Kidney glomerular epithelial cell (primary cell): ENCODE results near the gene ENGASE.

ENCODE experiments used
- DNase-seq: peaks from one replicate; lab custom pipeline; 2025; lab: John Stamatoyannopoulos, UW

Gene ENGASE

DNA sequence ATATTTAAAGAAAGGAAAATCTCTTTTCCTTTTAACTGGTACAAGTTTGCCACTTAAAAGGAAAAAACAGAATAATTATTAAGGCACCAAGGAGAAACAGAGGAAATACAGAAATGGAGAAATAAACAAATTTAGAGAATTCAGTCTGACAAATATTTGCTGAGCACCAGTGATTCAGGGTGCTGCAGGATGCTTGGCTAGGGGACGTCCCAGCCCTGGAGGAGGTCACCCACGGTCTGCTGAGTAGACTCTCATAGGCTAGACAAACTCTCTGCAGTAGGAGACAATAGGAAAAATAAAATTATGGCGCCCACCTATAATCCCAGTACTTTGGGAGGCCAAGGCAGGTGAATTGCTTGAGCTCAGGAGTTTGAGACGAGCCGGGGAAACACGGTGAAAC lies 34.7 kb upstream of the ENGASE start:
- no peak for DNase-seq

DNA sequence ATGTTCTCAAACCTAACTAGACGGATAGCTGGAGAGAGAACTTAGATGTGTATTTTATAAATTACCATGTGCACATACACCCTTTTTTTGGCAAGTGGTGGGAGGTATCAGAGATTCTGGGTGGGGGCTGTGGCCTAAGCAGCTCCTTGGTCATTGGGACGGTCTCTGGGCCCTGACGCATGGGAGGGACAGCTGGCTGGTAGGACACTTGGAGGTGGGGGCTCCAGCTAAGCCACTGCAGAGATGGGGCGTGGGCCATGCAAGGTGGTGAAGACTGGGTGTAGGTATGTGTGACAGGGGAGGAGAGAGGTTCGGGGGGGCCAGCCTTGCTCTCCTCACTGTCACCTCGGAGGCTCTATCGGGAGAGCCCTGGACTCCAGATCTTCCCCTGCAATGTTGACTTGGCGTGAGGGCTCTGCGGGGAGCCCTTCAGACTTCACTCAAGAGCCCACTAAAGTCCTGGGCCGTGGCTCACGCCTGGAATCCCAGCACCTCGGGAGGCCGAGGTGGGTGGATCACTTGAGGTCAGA lies 33.5 kb upstream of the ENGASE start:
- no peak for DNase-seq

DNA sequence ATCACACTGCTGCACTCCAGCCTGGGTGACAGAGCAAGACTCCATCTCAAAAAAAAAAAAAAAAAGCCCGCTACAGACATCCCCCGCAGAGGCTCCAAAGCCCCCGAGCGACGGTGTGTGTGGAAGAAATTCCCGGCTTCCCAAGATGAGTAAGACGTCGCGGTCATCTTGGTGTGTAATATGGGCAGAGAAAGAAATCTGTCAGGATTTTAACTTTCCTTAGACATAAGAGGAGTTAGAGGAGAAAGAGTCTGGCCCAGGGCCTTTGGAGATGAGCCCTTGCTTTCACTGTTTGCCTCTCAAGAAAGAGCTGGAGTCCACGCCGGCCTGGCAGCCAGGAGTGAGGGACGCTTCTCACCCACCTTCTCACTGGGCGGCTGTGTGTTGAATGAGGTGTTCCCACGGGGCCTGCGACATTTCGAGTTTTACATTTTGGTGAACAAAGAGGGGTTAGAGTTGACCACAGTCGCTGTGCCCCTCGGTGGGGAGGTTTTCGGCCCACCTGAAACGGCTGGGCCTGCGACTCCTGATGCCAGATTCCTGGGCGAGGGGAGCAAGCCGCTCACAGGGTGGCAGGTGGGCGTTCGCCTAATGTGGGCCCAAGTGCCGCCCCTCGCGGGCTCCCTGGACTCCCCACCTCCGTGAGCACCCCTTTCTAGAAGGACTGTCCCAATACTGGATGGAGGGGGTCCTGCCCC lies 32.8 kb upstream of the ENGASE start:
- DNase-seq: no peak

DNA sequence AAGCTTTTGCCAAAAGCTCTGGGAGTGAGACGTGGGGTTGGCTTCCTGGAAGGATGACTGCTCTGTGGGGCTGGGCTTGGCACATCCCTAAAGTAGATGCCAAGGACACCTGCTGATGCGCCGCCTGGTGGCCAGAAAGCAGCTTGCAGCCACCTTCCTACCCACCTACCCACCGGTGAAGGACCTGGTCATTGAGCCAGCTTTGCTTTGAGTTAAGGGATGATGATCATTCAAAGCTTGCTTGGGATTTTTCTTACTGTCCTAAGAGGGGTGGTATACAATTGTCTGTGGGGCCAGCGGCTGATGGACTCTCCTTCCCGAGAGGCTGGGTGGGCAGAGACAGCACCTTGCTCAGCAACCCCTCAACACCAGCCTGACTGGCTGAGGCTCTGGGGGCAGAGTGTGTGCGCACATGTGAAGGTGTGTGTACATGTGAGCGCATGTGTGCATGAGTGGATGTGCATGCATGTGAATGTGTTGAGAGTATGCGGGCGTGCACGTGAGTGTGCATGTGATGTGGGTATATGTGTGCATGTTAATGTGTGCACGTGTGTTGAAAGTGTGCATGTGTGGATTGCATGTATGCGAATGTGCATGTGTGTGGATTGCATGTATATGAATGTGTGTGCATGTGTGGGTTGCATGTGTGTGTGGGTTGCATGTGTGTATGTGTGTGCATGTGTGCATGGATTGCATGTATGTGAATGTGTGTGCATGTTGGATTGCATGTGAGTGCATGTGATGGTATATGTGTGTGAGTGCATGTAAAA lies 32.0 kb upstream of the ENGASE start:
- DNase-seq: no peak

DNA sequence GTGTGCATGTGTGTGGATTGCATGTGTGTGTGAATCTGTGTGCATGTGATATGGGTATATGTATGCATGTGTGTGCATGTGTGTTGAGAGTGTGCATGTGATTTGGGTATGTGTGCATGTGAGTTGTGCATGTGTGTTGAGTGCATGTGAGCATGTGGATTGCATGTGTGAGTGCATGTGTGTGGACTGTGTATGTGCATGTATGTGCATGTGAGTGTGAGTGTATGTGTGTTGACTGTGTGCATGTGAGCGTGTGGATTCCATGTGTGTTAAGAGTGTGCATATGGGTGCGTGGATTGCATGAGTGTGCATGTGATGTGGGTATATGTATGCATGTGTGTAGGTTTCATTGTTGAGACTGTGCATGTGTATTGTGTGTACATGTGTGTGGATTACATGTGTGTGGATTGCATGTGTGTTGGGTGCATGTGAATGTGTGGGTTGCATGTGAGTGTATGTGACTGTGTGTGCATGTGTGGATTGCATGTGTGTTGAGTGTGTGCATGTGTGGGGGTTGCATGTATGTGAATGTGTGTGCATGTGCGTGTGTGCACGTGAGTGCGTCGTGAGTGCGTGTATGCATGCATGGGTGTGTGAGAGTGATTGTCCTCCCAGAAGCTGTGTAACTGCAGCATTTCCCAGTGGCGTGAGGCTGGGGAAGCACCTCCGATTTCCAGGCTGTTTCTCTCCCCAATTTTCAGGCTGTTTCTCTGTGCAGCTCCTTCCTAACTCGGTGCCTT lies 31.3 kb upstream of the ENGASE start:
- DNase-seq: no peak

DNA sequence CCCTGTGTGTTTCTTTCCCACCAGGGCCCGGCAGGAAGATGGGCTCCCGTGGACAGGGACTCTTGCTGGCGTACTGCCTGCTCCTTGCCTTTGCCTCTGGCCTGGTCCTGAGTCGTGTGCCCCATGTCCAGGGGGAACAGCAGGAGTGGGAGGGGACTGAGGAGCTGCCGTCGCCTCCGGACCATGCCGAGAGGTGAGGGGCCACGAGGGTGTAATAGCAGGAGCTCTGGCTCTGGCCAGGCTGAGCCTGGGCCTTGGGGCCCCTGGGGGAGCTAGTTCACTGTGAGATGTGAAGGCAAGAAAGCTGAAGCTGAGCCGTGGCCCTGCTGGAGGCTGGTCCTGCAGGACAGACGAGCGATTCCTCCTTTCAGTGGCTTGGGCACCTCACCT lies 30.7 kb upstream of the ENGASE start:
- DNase-seq: no peak

DNA sequence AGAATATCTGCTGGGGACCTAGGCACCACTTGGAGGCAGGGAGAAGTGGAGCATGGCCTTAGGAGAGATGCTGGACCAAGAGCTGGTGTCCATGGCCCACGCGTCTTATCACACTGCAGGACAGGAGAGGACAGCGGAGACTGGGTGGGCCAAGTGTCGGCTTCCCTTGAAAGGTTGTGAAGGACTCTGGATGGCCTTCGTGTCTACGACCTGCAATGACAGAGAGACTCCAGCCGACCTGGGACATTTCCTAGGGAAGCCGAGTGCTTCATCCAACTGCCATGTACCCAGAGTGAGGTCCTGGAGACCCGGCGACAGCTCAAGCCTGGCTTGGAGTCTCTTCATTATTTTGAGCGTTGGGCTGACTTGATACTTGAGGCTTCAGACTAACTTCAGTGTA lies 30.2 kb upstream of the ENGASE start:
- DNase-seq: no peak

DNA sequence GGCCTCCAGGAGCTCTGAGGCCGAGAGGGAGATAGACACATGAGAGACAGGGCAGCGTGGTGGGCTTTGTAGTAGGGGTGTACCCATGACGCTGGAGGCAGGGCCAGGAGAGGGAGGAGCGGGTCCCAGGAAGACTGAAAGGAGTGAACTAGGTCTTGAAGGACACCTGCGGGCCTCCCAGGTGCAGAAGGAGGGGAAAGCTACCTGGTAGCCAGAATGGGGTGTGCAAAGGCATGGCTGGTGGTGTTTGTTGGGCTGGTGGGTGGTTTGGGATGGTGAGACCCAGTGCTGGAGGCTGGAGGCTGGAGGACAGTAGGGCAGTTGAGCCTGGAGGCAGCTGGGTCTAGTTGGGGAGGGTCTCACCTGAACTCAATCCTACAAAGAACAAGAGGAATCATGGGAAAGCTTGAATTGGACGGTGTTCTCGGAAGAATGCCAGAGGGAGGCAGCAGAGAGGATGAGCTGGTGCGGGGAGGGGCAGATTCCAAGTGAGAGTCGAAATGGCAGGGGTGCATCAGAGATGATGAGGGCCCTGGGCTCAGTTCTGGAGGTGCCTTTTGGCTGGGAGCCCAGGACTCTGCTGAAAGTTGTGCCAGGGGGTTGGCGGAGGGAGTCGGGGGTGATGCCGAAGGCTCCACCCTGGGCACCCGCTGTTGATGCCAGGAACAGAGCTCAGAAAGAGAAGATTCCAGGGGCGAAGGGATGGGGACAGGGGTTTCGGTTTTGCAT lies 29.5 kb upstream of the ENGASE start:
- DNase-seq: no peak

DNA sequence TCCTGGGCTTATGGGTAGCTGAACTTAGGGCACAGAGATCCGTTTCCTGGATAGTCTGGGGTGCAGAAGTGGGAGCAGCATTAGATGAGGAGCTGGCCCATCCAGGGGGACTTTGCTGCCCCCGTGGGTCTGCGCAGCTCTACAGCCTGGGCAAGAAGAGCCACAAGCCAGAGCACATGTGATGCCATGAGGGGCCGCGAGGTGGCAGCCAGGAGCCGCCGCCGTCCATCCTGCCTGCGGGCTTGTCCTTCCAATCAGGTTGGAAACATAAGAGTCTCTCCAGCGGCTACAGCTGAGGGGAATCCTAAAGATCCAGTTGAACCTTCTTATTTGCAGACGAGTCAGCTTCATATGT lies 28.8 kb upstream of the ENGASE start:
- peak; percentile 21 for DNase-seq

DNA sequence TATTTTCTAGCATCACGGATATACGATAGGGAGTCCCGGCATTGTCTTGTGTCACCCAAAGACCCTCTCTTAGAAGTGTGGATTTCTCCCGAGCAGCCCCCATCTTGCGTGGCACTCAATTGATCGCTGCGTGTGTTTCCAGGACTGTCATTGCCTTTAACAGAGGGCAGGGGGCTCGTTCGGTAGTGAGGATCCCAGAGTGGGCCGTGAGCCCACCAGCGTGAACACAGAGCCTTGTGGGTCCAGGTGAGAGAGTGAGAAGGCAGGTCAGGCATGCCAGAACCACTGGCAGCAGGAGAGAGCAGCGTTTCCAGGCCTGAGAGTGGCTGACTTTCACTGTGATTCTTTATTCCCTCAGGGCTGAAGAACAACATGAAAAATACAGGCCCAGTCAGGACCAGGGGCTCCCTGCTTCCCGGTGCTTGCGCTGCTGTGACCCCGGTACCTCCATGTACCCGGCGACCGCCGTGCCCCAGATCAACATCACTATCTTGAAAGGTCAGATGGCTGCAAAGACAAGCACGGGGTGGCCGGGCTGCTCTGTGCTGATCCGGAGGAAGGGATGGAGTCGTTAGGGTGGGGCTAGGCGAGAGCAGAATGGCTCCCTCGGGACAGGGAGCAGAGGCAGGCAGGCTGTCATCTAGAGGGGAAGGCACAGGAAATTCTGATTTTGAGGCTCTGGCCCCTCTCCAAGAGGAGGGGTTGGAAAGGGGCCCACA lies 28.3 kb upstream of the ENGASE start:
- DNase-seq: no peak

DNA sequence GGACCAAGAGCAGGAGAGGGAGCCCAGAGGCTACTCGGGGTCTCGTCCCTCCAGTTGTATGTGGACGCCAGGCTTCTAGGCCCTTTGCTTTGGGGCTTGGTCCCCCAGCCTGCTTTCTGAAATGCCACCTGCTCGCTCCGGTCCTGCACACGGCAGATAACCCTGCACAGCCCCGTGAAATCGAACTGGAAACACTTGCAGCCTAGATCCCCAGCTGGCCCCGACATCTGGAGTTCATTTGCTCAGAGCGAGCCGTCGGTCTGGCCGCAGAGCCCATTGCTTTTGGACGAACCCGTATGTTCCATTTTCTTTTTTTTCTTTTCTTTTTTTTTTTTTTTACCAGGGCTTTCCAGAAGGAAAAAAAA lies 27.7 kb upstream of the ENGASE start:
- no peak for DNase-seq

DNA sequence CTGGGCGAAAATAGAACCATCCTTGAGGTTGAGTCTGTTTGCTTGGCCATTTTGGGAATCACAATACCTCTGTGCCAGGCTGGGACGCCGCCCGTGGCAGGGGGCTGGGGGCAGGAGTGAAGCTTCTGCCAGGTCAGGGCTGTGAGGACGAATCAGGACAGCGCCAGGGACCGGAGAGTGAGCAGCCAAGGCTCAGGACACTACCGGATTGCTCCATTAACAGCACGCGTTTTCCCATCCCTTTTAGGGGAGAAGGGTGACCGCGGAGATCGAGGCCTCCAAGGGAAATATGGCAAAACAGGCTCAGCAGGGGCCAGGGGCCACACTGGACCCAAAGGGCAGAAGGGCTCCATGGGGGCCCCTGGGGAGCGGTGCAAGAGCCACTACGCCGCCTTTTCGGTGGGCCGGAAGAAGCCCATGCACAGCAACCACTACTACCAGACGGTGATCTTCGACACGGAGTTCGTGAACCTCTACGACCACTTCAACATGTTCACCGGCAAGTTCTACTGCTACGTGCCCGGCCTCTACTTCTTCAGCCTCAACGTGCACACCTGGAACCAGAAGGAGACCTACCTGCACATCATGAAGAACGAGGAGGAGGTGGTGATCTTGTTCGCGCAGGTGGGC lies 27.2 kb upstream of the ENGASE start:
- no peak for DNase-seq

DNA sequence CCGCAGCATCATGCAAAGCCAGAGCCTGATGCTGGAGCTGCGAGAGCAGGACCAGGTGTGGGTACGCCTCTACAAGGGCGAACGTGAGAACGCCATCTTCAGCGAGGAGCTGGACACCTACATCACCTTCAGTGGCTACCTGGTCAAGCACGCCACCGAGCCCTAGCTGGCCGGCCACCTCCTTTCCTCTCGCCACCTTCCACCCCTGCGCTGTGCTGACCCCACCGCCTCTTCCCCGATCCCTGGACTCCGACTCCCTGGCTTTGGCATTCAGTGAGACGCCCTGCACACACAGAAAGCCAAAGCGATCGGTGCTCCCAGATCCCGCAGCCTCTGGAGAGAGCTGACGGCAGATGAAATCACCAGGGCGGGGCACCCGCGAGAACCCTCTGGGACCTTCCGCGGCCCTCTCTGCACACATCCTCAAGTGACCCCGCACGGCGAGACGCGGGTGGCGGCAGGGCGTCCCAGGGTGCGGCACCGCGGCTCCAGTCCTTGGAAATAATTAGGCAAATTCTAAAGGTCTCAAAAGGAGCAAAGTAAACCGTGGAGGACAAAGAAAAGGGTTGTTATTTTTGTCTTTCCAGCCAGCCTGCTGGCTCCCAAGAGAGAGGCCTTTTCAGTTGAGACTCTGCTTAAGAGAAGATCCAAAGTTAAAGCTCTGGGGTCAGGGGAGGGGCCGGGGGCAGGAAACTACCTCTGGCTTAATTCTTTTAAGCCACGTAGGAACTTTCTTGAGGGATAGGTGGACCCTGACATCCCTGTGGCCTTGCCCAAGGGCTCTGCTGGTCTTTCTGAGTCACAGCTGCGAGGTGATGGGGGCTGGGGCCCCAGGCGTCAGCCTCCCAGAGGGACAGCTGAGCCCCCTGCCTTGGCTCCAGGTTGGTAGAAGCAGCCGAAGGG lies 26.4 kb upstream of the ENGASE start:
- no peak for DNase-seq

DNA sequence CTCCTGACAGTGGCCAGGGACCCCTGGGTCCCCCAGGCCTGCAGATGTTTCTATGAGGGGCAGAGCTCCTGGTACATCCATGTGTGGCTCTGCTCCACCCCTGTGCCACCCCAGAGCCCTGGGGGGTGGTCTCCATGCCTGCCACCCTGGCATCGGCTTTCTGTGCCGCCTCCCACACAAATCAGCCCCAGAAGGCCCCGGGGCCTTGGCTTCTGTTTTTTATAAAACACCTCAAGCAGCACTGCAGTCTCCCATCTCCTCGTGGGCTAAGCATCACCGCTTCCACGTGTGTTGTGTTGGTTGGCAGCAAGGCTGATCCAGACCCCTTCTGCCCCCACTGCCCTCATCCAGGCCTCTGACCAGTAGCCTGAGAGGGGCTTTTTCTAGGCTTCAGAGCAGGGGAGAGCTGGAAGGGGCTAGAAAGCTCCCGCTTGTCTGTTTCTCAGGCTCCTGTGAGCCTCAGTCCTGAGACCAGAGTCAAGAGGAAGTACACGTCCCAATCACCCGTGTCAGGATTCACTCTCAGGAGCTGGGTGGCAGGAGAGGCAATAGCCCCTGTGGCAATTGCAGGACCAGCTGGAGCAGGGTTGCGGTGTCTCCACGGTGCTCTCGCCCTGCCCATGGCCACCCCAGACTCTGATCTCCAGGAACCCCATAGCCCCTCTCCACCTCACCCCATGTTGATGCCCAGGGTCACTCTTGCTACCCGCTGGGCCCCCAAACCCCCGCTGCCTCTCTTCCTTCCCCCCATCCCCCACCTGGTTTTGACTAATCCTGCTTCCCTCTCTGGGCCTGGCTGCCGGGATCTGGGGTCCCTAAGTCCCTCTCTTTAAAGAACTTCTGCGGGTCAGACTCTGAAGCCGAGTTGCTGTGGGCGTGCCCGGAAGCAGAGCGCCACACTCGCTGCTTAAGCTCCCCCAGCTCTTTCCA lies 25.5 kb upstream of the ENGASE start:
- no peak for DNase-seq

DNA sequence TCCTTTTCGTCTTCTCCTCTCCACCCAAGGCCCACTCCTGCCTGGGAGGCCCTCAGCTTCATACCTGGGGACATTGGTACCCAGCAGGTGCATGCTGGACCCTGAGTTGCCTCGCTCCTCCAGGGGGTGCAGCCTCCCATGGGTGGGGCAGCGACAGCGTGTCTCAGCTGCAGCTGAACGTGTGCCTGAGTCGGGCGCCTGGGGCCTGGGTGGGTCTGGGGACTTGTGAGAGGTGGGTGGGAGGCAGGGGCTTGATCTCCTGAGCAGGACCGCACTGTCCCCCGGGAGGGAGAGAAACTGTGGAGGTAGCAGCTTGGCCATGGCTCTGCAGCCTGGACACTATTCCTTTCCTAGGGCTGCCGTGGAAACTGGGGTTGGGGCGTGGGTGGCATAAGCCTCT lies 24.8 kb upstream of the ENGASE start:
- DNase-seq: no peak

DNA sequence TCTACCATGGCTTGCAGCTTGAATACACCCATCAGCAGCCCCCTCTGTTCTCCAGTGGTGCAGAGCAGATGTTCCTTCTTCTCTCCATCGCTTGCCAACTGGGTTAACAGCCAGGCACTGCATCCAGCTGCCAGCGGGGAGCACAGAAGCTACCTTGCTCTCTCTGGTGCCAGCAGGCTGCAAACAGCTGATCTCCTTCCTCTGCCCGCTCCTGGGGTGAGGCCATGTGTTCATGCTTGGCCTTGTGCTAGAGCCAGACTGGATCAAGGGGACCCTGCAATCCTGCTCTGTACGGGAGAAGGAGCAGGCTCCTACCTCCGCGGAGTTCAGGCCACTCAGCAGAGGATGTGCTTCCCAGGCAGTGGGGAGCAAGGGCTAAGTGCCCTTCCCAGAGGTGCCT lies 24.1 kb upstream of the ENGASE start:
- DNase-seq: no peak

DNA sequence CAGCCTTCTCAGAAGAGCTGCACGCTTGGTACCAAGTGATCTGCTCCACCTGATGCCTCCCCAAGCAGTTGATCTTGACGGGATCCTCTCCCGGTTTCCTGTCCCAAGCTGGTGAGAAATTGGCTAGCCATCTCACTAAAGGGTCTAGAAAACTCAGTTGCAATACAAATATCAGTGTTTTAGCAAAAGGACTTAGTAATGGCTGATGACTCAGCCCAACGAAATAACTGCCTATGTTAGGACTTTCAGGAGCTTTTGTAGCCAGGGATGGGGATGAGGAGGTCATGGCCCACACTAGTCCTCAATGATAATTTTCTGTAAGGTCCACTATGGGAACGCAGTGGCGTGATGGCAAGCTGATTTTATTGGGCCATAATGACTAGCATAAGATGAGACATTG lies 23.3 kb upstream of the ENGASE start:
- no peak for DNase-seq

DNA sequence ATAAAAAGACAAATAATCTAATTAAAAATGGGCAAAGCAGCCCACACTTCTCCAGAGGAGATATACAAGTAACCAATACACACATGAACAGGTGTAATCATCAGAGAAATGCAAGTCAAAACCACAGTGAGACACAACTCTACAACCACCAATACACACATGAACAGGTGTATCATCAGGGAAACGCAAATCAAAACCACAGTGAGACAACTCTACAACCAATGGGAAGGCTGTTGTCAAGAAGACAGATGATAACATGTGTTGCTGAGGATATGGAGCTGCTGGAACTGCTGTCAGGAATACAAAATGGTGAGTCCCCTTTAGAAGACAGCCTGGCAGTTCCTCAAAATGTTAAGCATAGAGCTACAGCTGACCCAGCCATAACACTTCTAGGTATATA lies 22.5 kb upstream of the ENGASE start:
- no peak for DNase-seq
